IMR-90 (cell line): Measurements from ENCODE around the gene DENND1A. TPM values are rescaled to one million over a fixed set of nuclear protein-coding genes. Genes with fewer than 3 reads are reported as not detected.

Experiments used
- ATAC-seq: fragments of 200-7000 bp; cut with Tn5 transposase; 2 replicates; pipeline ENCODE4 v1.9.1; 2020; ENCODE audit warnings: low read depth, mild to moderate bottlenecking, moderate library complexity
- BruUV-seq: library from RNA; stranded (reverse); fragments of 400-500 nt; replicated peaks from 2 replicates; lab custom pipeline; 2021; lab: Mats Ljungman, UMichigan
- CTCF ChIA-PET: fragments of 300-600 bp; formaldehyde crosslinking; extraction: SDS; loops from one replicate; lab custom pipeline; 2021; ENCODE audit warnings: antibody characterized with exemption; lab: Yijun Ruan, JAX
- POLR2A ChIA-PET: fragments of 300-600 bp; sonication (Branson Sonifier 250); formaldehyde crosslinking; loops from one replicate; lab custom pipeline; 2022; ENCODE audit warnings: antibody characterized with exemption; ENCODE audit not compliant: unreplicated experiment; lab: Charles Lee
- DNase-seq: peaks from one replicate; pipeline ENCODE4 v3.0.0; 2013
- H2AFZ ChIP-seq: replicated peaks from 2 replicates; pipeline ENCODE3; 2013; ENCODE audit warnings: low read length, mild to moderate bottlenecking; ENCODE audit not compliant: poor library complexity
- H2AK5ac ChIP-seq: 2 replicates; pipeline ENCODE4 v1.6.1; 2013; ENCODE audit warnings: low read depth, low read length, inconsistent platforms
- H2AK9ac ChIP-seq: replicated peaks from 2 replicates; pipeline ENCODE3; 2013; ENCODE audit warnings: mild to moderate bottlenecking, low read depth, low read length, moderate library complexity; ENCODE audit not compliant: poor library complexity
- H2BK120ac ChIP-seq: 2 replicates; pipeline ENCODE4 v1.6.1; 2013; ENCODE audit warnings: low read depth, low read length, inconsistent platforms
- H2BK15ac ChIP-seq: 3 replicates; pipeline ENCODE4 v1.6.1; 2013; ENCODE audit warnings: low read depth, low read length, inconsistent platforms
- H2BK20ac ChIP-seq: 2 replicates; pipeline ENCODE4 v1.6.1; 2013; ENCODE audit warnings: low read depth, mild to moderate bottlenecking, inconsistent platforms, low read length, moderate library complexity
- H2BK5ac ChIP-seq: 2 replicates; pipeline ENCODE4 v1.6.1; 2013; ENCODE audit warnings: mild to moderate bottlenecking, low read depth, low read length, inconsistent platforms; ENCODE audit not compliant: poor library complexity, severe bottlenecking
- H3K14ac ChIP-seq: replicated peaks from 2 replicates; pipeline ENCODE4 v1.6.1; 2013; ENCODE audit warnings: low read depth, low read length, inconsistent platforms
- H3K18ac ChIP-seq: 2 replicates; pipeline ENCODE4 v1.6.1; 2013; ENCODE audit warnings: low read depth, low read length, control low read depth
- H3K23ac ChIP-seq: 2 replicates; pipeline ENCODE4 v1.6.1; 2013; ENCODE audit warnings: low read depth, low read length, inconsistent platforms
- H3K27ac ChIP-seq: 2 replicates; pipeline ENCODE4 v1.5.1; 2013; ENCODE audit warnings: mild to moderate bottlenecking, control low read depth, low read length; ENCODE audit not compliant: insufficient read depth
- H3K27me3 ChIP-seq: 2 replicates; pipeline ENCODE4 v1.6.1; 2013; ENCODE audit warnings: low read length; ENCODE audit not compliant: control insufficient read depth, insufficient read depth
- H3K36me3 ChIP-seq: 2 replicates; pipeline ENCODE4 v1.6.1; 2013; ENCODE audit warnings: low read length, mixed read lengths; ENCODE audit not compliant: control insufficient read depth, insufficient read depth
- H3K4ac ChIP-seq: 2 replicates; pipeline ENCODE4 v1.6.1; 2013; ENCODE audit warnings: low read depth, low read length, inconsistent platforms
- H3K4me1 ChIP-seq: 2 replicates; pipeline ENCODE4 v1.6.1; 2013; ENCODE audit warnings: low read length, mixed read lengths; ENCODE audit not compliant: control insufficient read depth, insufficient read depth
- H3K4me2 ChIP-seq: 2 replicates; pipeline ENCODE4 v1.6.1; 2013; ENCODE audit warnings: low read depth, mild to moderate bottlenecking, control low read depth, low read length, moderate library complexity
- H3K4me3 ChIP-seq: 2 replicates; pipeline ENCODE4 v1.5.1; 2013; ENCODE audit warnings: low read depth, mild to moderate bottlenecking, control low read depth, low read length, moderate library complexity; ENCODE audit not compliant: insufficient read depth
- H3K56ac ChIP-seq: 2 replicates; pipeline ENCODE4 v1.6.1; 2013; ENCODE audit warnings: low read length, inconsistent platforms; ENCODE audit not compliant: insufficient read depth; ENCODE audit errors: extremely low read depth
- H3K79me1 ChIP-seq, 2 experiments: 2 replicates each; pipeline ENCODE4 v1.6.1; 2013; ENCODE audit warnings: low read length in 2 of 2, inconsistent platforms in 1 of 2, low read depth in 1 of 2
- H3K9ac ChIP-seq: 2 replicates; pipeline ENCODE4 v1.6.1; 2013; ENCODE audit warnings: low read depth, low read length, control low read depth
- H3K9me1 ChIP-seq: 2 replicates; pipeline ENCODE4 v1.6.1; 2013; ENCODE audit warnings: low read length, inconsistent platforms; ENCODE audit not compliant: insufficient read depth
- H3K9me3 ChIP-seq: 2 replicates; pipeline ENCODE4 v1.6.1; 2013; ENCODE audit warnings: low read length; ENCODE audit not compliant: control insufficient read depth, insufficient read depth
- H4K20me1 ChIP-seq: 2 replicates; pipeline ENCODE4 v1.6.1; 2013; ENCODE audit warnings: low read length, inconsistent platforms; ENCODE audit not compliant: insufficient read depth
- H4K5ac ChIP-seq: 2 replicates; pipeline ENCODE4 v1.6.1; 2013; ENCODE audit warnings: mild to moderate bottlenecking, low read depth, low read length, control low read depth
- H4K8ac ChIP-seq, 2 experiments: 2 replicates each; pipeline ENCODE4 v1.6.1; 2013; ENCODE audit warnings: low read depth in 2 of 2, low read length in 2 of 2, control low read depth in 1 of 2, inconsistent platforms in 1 of 2
- H4K91ac ChIP-seq: 2 replicates; pipeline ENCODE4 v1.6.1; 2013; ENCODE audit warnings: low read depth, low read length, inconsistent platforms; ENCODE audit not compliant: insufficient read depth
- BHLHE40 ChIP-seq: fragments of 150-350 bp; IDR thresholded peaks from 2 replicates; pipeline ENCODE4 v1.6.1; 2016; ENCODE audit warnings: mild to moderate bottlenecking, low read depth, low read length
- CHD1 ChIP-seq: IDR thresholded peaks from 2 replicates; pipeline ENCODE4 v1.6.1; 2012; ENCODE audit warnings: low read depth, low read length, improper control_type of control experiment
- FOS ChIP-seq: fragments of 150-350 bp; IDR thresholded peaks from 2 replicates; pipeline ENCODE4 v1.6.1; 2016; ENCODE audit warnings: low read depth, low read length
- MAZ ChIP-seq: IDR thresholded peaks from 2 replicates; pipeline ENCODE4 v1.6.1; 2012; ENCODE audit warnings: low read depth, mild to moderate bottlenecking, low read length, improper control_type of control experiment, moderate library complexity, borderline replicate concordance
- MXI1 ChIP-seq: IDR thresholded peaks from 2 replicates; pipeline ENCODE4 v1.6.1; 2012; ENCODE audit warnings: low read depth, mild to moderate bottlenecking, low read length, moderate library complexity, borderline replicate concordance
- RAD21 ChIP-seq: IDR thresholded peaks from 2 replicates; pipeline ENCODE4 v1.6.1; 2012; ENCODE audit warnings: low read length, improper control_type of control experiment
- RCOR1 ChIP-seq: IDR thresholded peaks from 2 replicates; pipeline ENCODE4 v1.6.1; 2012; ENCODE audit warnings: mild to moderate bottlenecking, low read length, improper control_type of control experiment; ENCODE audit not compliant: insufficient replicate concordance
- RFX5 ChIP-seq: IDR thresholded peaks from 2 replicates; pipeline ENCODE4 v1.8.0; 2012; ENCODE audit warnings: low read depth, mild to moderate bottlenecking, low read length, moderate library complexity
- whole genome bisulfite sequencing, 2 experiments: methylation state at CpG; one replicate each; pipeline versions ENCODE4 v1.1.5 to v1.1.7; 2013; ENCODE audit warnings: missing lambda C conversion rate in 2 of 2; ENCODE audit not compliant: insufficient read length in 1 of 2; ENCODE audit errors: extremely low coverage in 2 of 2; 5-methylcytosine and 5-hydroxymethylcytosine counted together
- dilution Hi-C: fragments of 300-500 bp; cut with HindIII; formaldehyde crosslinking; loops from one replicate; pipeline ENCODE4 v1.14.3; 2018; ENCODE audit warnings: low sequenced_read_pairs; ENCODE audit not compliant: unreplicated experiment
- in situ Hi-C: fragments of 300-500 bp; cut with MboI; formaldehyde crosslinking; loops from 3 replicates; pipeline ENCODE4 v1.14.3; 2019; ENCODE audit warnings: low sequenced_read_pairs, inconsistent platforms, mixed read lengths
- intact Hi-C: fragments of 100-400 bp; cut with micrococcal nuclease; formaldehyde crosslinking; loops from 2 replicates; pipeline ENCODE4 v1.10.0; 2022
- polyA plus RNA-seq, 3 experiments: library from polyadenylated mRNA; depleted of rRNA; stranded (reverse); fragments of >200 nt; gene quantifications; 2 replicates each; pipeline ENCODE4 v1.2.3, GENCODE V29; 2012; ENCODE audit warnings: low replicate concordance in 1 of 3
- total RNA-seq: library from RNA; depleted of rRNA; stranded (reverse); fragments of >200 nt; gene quantifications from 2 replicates; pipeline ENCODE4 v1.2.3, GENCODE V29; 2012
- TF ChIP-seq, protein P1 (sequence below): fragments of 150-350 bp; IDR thresholded peaks from 2 replicates; pipeline ENCODE4 v1.6.1; 2016; ENCODE audit warnings: low read depth, mild to moderate bottlenecking, low read length, moderate library complexity, borderline replicate concordance

Gene DENND1A
- total and polyA plus RNA-seq, 2 of the 4 experiments (the other 2 are of a cell fraction): 21.4 to 27.6 TPM

DNA sequence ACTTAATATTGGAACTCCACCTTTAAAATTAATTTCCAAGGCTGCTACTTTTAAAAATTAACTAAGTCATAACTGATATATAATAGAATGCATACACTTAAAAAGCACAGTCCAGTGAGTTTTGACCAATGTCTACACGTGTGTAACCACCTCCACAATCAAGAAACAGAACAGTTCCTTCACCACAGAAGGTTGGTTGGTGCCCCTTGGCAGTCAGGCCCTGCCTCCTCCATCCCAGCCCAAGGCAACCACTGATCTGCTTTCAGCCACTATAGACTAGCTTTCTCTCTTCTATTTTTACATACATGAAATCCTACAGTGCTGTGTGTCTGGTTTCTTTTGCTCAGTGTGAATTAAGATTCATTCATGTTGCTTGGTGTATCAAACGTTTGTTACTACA is 358.7 kb downstream of the DENND1A start:
- Histone ChIP-seq H3K4me2 (no peak overlapping the region), H3K79me1 (no peaks in the 10 kb centered on the region), H3K9me1 (no peaks in the 10 kb centered on the region), H3K4ac (no peak overlapping the region), H4K8ac (no peak overlapping the region), H4K91ac (no peak overlapping the region), H3K4me3 (no peak overlapping the region), H3K36me3 (no peaks in the 10 kb centered on the region), H2AFZ (no peak overlapping the region), H4K20me1 (no peaks in the 10 kb centered on the region; the same call in 1 of the 2 replicates), H2BK5ac (no peak overlapping the region), H3K4me1 (peaks cover 7% of the 10 kb centered on the region), H3K14ac (no peak overlapping the region), H2BK20ac (no peak overlapping the region), H2AK5ac (no peak overlapping the region), H3K56ac (no peak overlapping the region), H4K5ac (no peak overlapping the region), H2BK15ac (no peak overlapping the region), H3K18ac (no peak overlapping the region), H2BK120ac (no peak overlapping the region), H3K9ac (no peak overlapping the region), H2AK9ac (no peak overlapping the region), H3K27ac (no peak overlapping the region), H3K23ac (no peak overlapping the region), H3K9me3 (no peaks in the 10 kb centered on the region), H3K27me3 (no peaks in the 10 kb centered on the region)
- WGBS, 2 experiments: 80% methylated on average over 1 of the region's 2 CpGs; no CpG with 5 or more reads in 1 of the 2 experiments
- no peak for ATAC-seq
- no TSS peak for BruUV-seq
- no peak for TF ChIP-seq MAZ
- no peak for TF ChIP-seq RCOR1
- no peak for TF ChIP-seq BHLHE40
- no peak for TF ChIP-seq CHD1
- TF ChIP-seq, protein P1, sequence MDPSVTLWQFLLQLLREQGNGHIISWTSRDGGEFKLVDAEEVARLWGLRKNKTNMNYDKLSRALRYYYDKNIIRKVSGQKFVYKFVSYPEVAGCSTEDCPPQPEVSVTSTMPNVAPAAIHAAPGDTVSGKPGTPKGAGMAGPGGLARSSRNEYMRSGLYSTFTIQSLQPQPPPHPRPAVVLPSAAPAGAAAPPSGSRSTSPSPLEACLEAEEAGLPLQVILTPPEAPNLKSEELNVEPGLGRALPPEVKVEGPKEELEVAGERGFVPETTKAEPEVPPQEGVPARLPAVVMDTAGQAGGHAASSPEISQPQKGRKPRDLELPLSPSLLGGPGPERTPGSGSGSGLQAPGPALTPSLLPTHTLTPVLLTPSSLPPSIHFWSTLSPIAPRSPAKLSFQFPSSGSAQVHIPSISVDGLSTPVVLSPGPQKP: no peak
- TF ChIP-seq RAD21: no peak
- TF ChIP-seq RFX5: no peak
- no peak for TF ChIP-seq MXI1
- no peak for TF ChIP-seq FOS
- dilution Hi-C loops: no loop called here
- intact Hi-C loops: no loop called here
- POLR2A ChIA-PET: no interaction called here
- no peak for DNase-seq
- CTCF ChIA-PET: no interaction called here
- in situ Hi-C loops: no loop called here
